Measurements from ENCODE around the gene HS6ST3.

- TF ChIP-seq CTCF (conservative IDR thresholded peaks at IDR 0.05 in 1 of 2, IDR thresholded peaks at IDR 0.05 in 1 of 2; ENCODE audit: extremely low read depth in 1 of 2, insufficient read depth in 1 of 2, low read depth in 1 of 2, low read length in 2 of 2): no peak
- TF ChIP-seq EZH2 (IDR thresholded peaks at IDR 0.05; ENCODE audit: borderline replicate concordance, low read length): no peak
Observed at GRCh38 chr13:96860882-96861281, 771.0 kb downstream of the HS6ST3 start.
